Activated B cell treated with CpG ODN at 0.5 μM for 24 hours (primary cell): ENCODE data around the gene IGFBP7. TPM values are rescaled to one million over a fixed set of nuclear protein-coding genes. Genes with fewer than 3 reads are reported as not detected.

ENCODE experiments used
- ATAC-seq: fragments of 200-7000 bp; cut with Tn5 transposase; one replicate; pipeline ENCODE4 v1.10.0; 2021; ENCODE audit warnings: low read depth, mild to moderate bottlenecking, moderate library complexity
- CTCF ChIA-PET: fragments of 350-600 bp; sonication (Branson Sonifier 250); formaldehyde crosslinking; loops from one replicate; lab custom pipeline; 2021; ENCODE audit warnings: antibody characterized with exemption; lab: Charles Lee
- POLR2A ChIA-PET: fragments of 350-600 bp; sonication (Branson Sonifier 250); formaldehyde crosslinking; loops from one replicate; lab custom pipeline; 2021; ENCODE audit warnings: antibody characterized with exemption; lab: Charles Lee
- DNase-seq: peaks from one replicate; pipeline ENCODE4 v3.0.0; 2022
- H3K27ac Mint-ChIP-seq: one replicate; pipeline ENCODE4 v1.8.0; 2020; ENCODE audit warnings: mixed read lengths
- H3K27me3 Mint-ChIP-seq: one replicate; pipeline ENCODE4 v1.8.0; 2021; ENCODE audit warnings: mixed read lengths
- H3K36me3 Mint-ChIP-seq: one replicate; pipeline ENCODE4 v1.8.0; 2021; ENCODE audit warnings: low read depth, mixed read lengths
- H3K4me1 Mint-ChIP-seq: one replicate; pipeline ENCODE4 v1.8.0; 2021; ENCODE audit warnings: mixed read lengths
- H3K4me3 Mint-ChIP-seq: one replicate; pipeline ENCODE4 v1.8.0; 2020; ENCODE audit warnings: mild to moderate bottlenecking, mixed read lengths
- H3K9me3 Mint-ChIP-seq: one replicate; pipeline ENCODE4 v1.8.0; 2020; ENCODE audit warnings: mixed read lengths
- CTCF ChIP-seq: fragments of 200-600 bp; IDR thresholded peaks from one replicate; pipeline ENCODE4 v1.8.0; 2022; ENCODE audit warnings: antibody characterized with exemption, mild to moderate bottlenecking
- intact Hi-C: fragments of 100-400 bp; cut with micrococcal nuclease; formaldehyde crosslinking; loops from one replicate; pipeline ENCODE4 v1.15.1; 2024
- total RNA-seq: library from RNA; stranded (reverse); gene quantifications from 2 replicates; pipeline ENCODE4 v1.2.3, GENCODE V29; 2022

Gene IGFBP7
- total RNA-seq, 1 donor from 2014 or later: not detected

DNA sequence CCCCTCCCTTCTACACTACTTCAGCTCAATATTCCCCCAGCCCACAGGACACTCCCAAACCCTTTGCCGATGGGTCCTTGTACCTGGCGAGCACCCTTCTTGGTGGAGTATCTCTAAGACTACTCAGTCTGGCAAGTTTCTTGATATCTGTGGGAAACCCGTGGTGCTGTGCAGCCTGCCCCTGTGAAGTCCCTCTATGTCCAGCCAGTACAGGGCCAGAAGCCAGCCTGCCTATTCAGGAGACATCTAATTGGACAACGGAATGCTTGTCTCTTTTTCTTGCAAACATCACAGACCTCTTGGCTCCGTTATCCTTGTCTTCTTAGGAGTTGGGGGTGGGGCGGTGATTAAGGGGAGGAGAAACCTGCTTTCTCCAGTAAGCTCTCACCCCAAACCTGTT, 3.7 kb upstream of the IGFBP7 start:
- ChIA-PET POLR2A (no interaction called here), CTCF (no interaction called here)
- DNase-seq: no peak
- intact Hi-C loops: no loop called here
- H3K4me3 Mint-ChIP-seq: no peak overlapping the region
- no peak overlapping the region for H3K27ac Mint-ChIP-seq
- no peak for ATAC-seq
- no peak for TF ChIP-seq CTCF
- H3K27me3 Mint-ChIP-seq: peaks cover 27% of the 10 kb centered on the region
- H3K36me3 Mint-ChIP-seq: no peaks in the 10 kb centered on the region
- peaks cover 17% of the 10 kb centered on the region for H3K4me1 Mint-ChIP-seq
- H3K9me3 Mint-ChIP-seq: no peaks in the 10 kb centered on the region

DNA sequence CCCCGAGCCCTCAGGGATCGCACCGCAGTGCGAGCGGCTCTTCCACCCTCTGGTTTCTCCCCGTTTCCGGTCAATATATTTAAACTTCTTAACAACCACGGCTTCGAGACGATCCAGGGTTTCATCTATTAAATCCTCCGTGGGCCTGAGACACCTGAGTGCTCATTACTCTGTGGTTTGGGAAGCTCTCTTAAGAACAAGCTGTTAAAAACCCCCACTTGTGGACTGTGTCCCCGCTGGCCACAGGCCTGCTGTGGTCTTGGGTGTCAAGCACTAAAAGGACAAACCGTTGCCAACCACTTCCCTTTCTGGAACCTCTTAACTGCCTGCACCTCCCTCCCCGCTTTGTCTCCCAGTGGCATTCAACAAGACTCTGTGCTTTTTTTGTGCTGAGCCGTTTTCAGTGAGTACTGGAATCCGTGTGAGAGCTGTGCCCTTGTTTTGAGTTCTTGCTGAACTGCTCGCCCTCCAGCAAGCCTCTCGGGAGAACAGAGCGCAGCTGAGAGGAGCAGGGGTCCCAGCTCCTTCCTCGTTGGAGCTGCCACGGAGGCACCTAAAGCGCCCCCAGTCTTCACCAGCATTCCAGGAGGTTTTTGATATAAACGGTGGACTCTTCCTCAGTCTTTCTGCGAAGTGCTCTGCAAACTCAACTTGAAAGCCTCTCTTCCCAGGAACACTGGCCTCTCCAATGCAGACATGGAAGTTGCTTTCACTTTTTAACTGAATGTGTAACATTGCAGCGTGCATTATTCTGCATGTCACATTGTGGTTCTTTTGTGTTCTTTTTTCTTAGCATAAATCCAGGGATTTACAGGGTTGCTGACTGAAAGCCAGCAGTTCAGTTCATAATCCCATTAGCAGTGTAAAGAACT, 691 bp upstream of the IGFBP7 start:
- TF ChIP-seq CTCF: no peak
- Mint-ChIP-seq H3K9me3 (no peaks in the 10 kb centered on the region), H3K36me3 (no peaks in the 10 kb centered on the region), H3K27me3 (peaks cover 36% of the 10 kb centered on the region), H3K4me3 (peak overlapping the region; percentile 87), H3K4me1 (peaks cover 17% of the 10 kb centered on the region), H3K27ac (no peak overlapping the region)
- intact Hi-C loops: no loop called here
- POLR2A ChIA-PET: no interaction called here
- DNase-seq (no peak), ATAC-seq (no peak)
- CTCF ChIA-PET: no interaction called here

DNA sequence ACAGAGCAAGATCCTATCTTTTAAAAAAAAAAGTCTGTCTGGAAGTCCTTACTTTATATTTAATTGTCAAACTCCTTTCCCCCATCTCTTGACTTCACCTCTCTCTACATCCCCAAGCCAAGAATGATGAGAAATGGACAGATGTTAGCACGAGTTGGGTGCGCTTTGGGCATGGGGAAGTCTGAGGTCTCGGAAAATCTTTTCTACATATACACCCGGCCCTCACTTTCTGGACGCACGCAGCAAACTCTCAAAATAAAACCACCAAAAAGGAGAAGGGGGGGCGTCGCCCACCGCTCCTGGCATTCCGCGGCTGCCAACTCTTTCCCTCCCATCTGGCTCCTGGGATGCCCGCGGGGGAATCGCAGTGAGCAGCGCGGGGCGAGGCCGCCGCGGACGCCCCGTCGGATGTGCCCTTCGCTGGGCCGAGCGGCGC, 756 bp downstream of the IGFBP7 start:
- intact Hi-C loops: no loop called here
- no peak overlapping the region for H3K27ac Mint-ChIP-seq

GRCh38 chr4:57106181-57106580, 4.0 kb downstream of the IGFBP7 start:
- peaks cover 12% of the 10 kb centered on the region for H3K4me1 Mint-ChIP-seq
- no peaks in the 10 kb centered on the region for H3K36me3 Mint-ChIP-seq
- no peak for ATAC-seq
- no peak overlapping the region for H3K4me3 Mint-ChIP-seq
- H3K27me3 Mint-ChIP-seq: peaks cover 31% of the 10 kb centered on the region
- POLR2A ChIA-PET: no interaction called here
- no peak for DNase-seq
- no peak for TF ChIP-seq CTCF
- H3K9me3 Mint-ChIP-seq: no peaks in the 10 kb centered on the region
- CTCF ChIA-PET: no interaction called here
- H3K27ac Mint-ChIP-seq: no peak overlapping the region
- intact Hi-C loops: no loop called here

More for the DNA sequence above, 756 bp downstream of the IGFBP7 start:
- peak overlapping the region; percentile 41 for H3K4me3 Mint-ChIP-seq
- H3K9me3 Mint-ChIP-seq: no peaks in the 10 kb centered on the region
- H3K4me1 Mint-ChIP-seq: peaks cover 17% of the 10 kb centered on the region
- POLR2A ChIA-PET: no interaction called here
- H3K27me3 Mint-ChIP-seq: peaks cover 43% of the 10 kb centered on the region
- DNase-seq: no peak
- no peak for ATAC-seq
- H3K36me3 Mint-ChIP-seq: no peaks in the 10 kb centered on the region
- CTCF ChIA-PET: no interaction called here
- TF ChIP-seq CTCF: no peak

DNA sequence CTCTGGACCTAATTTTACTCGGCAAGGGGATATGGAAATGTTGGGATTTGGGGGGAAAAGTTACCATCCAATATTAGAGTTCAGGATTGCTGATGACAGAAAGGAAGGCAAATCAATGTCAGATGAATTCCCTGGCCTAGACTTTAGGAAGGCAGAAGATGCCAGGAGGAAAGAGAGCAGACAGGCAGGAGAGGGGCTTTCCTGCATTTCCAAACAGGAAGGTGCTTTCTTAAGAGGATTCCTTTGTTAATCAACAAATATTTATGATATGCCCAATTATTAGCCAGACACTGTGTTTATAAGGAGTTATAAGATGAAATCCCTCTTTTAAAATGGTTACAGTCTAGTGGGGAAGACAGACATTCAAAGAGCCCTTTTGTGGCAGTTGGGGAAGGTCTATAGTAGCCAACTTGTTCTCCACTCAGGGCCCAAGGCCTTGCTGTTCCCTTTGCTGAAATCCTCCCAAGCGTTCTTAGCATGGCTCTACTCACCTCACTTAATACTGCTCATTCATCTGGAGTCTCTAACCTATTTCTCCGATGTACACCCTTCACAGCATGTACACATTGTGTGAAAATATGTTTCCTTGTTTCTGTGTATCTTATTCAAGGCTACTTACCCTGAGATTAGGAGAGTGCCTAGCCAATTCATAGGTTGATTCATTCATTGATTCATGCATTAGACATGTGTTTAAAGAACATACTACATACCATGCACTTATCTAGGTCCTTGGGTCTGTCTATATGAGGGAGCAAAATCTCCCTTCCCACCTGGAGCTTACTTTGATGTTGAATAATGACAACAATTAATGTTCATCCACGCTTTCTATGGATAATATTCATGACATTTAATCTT, 5.3 kb downstream of the IGFBP7 start:
- intact Hi-C loops: no loop called here
- Mint-ChIP-seq H3K4me3 (no peak overlapping the region), H3K36me3 (no peaks in the 10 kb centered on the region), H3K9me3 (no peaks in the 10 kb centered on the region), H3K27ac (no peak overlapping the region), H3K27me3 (peaks cover 24% of the 10 kb centered on the region), H3K4me1 (peaks cover 4% of the 10 kb centered on the region)
- DNase-seq (no peak), ATAC-seq (no peak)
- no peak for TF ChIP-seq CTCF
- CTCF ChIA-PET: no interaction called here
- POLR2A ChIA-PET: no interaction called here
